ENCODE data around the gene TMEM244.
"Not testable (repeated sequence)": the region's sequence is repeated elsewhere in the genome, so short reads cannot be mapped to it uniquely, and the experiment has no call there.

TMEM244 gene

DNA sequence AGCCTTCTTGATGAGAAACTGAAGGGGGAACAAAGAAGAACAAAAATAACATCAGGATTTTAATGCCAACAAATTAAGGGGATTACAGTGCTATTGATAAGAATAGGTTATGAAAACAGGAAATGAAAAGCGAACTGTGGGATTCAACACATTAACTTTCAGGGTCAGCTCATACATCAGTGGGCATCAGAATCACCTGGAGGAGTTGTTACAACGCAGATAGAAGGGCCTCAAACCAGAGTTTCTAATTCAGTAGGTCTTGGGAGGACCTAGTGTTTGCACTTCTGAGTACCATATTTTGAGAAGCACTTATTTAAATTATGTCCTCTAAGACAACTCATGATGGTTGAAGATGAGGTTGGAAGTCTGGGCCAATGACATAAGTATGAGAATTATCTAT is 5.6 kb upstream of the TMEM244 start:
- no peak for DNase-seq (ENCODE audit: low spot score)

DNA sequence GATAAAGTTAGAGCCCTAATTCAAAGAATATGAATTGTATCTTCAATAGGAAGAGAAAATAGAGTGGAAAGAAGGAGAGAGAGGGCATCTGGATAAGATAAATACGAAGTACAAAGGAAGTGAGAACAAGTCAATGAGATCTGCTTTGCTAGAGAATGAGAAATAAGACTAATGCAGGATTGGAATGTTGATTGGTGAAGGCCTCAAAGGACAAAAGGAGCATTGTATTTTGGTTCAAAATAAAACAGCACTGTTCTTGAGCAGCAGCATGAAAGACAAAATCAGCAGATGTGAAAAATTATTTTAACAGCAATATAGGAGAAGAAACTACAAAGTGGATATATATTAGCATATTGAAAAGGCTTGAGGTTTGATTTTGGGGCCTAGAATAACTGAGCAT is 5.1 kb upstream of the TMEM244 start:
- DNase-seq (ENCODE audit: low spot score), result no peak

DNA sequence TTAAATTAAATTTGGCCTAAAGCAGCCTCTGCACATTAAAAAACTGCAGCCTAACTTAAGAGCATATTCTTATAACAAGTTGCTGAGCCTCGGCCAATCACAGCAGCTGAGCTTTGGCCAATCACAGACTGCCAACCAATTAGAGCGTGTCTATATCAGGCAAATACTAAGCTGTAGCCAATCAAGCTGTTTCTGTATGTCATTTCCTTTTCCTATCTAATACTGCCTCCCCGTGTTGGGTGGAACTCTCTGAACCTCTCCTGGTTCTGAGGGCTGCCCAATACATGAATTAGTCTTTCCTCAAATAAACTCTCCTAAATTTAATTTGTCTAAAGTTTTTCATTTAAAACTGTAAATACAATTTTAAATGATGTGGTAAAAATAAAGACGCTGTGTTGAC is 3.9 kb upstream of the TMEM244 start:
- no peak for DNase-seq (ENCODE audit: low spot score)

DNA sequence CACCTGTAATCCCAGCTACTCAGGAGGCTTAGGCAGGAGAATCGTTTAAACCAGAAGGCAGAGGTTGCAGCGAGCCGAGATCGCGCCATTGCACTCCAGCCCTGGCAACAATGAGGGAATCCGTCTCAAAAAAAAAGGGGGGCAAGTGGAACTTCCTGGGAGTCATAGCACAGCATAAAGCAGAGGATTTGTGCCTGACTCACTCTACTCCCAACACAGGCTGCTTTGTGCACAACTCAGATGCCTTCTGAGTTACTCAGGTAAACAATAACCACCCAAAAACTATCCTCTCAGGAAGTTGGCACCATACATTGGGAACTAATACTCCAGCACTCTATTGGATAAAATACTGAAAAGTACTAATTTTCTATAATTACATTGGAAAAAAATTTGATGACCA is 2.5 kb upstream of the TMEM244 start:
- DNase-seq (ENCODE audit: low spot score), result no peak

DNA sequence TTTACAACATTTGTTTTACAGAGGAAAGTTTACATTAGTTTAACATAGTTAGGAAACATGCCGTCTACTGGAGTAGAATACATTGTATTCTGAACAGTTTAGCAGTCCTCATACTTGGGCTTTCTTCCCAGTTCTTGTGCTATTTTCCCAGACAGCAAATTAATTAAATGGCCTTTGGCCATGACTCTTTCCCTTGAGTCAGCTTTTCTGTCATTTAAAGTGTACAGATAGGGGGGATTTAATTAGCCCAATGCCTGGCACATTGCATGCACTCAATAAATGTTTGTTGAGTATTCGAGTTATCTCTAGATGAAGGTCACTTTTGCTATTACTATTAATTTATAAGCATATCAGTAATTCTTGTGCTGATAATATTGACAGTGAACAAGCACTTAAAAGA is 1.6 kb downstream of the TMEM244 start:
- no peak for DNase-seq (ENCODE audit: low spot score)

DNA sequence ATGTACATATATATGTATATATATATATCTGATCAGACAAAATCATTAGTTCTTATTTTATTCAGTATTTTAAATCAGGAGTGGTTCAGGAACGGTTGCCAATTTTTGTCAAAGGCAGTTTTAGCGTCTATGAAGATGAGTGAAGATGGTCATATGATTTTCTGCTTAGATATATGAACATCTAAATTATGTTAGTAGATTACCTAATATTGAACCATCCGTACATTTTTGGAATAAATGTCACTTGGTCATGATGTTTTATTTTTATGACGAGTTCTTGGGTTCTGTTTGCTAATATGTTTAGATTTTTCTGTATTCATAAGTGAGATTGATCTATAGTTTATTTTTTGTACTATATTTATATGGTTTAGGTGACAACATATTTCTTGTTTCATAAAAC is 3.3 kb downstream of the TMEM244 start:
- DNase-seq (ENCODE audit: low spot score), result no peak

DNA sequence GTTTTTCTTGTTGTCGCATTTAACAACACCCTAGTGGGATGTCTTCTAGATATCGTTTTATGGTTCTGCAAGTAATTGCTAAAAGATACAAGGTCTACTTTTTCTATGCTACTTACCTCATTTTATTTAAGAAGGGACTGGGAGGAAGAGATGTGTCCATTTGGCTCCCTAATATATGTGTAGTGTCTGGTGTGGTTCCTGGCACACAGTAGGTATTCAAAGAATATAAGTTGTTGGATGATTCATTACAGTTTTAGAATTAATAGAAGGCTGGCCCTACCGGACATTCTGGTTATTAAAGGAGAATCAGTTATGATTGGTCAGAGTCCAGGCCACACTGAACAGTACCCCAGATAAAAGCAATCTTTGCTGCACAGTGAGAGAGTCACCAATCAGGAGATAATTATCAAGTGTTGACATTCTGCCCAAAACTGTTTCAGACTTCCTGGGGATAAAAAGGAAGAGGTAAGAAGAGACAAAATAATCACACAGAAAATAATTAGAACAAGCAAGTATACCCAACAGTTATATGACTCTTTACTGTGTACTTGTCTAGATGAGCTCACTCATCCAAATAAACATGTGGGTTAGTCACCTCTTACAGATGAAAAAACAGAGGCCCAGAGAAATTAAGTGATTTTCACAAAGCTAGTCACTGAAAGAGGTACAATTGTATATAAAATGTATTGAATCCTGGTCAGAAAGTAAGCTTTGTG is 7.0 kb downstream of the TMEM244 start:
- DNase-seq (ENCODE audit: low spot score), result no peak

GRCh38 chr6:129852257-129852858 is 8.8 kb downstream of the TMEM244 start:
- peak; percentile 41 for DNase-seq (ENCODE audit: low spot score)

GRCh38 chr6:129849456-129849855 is 11.7 kb downstream of the TMEM244 start:
- DNase-seq (ENCODE audit: low spot score), result no peak

DNA sequence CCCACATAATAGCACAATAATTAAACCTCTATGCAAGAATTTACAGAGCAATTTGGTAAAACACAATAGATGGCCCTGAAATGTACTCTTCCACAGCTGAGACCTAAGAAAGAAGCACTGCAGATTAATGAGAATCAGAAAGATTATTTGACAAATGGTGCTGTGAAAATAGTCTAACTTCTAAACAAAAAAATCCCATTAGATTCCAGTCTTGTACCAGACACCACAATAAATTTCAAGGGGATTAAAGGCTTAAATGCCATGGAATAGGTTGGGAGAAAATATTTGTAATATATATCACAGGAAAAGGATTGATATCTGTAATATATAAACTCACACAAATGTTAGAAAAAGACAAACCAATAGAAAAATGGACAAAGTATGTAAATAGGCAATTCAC is 14.4 kb downstream of the TMEM244 start:
- DNase-seq (ENCODE audit: low spot score), result no peak

- no peak for DNase-seq (ENCODE audit: low spot score)
Observed at GRCh38 chr6:129845696-129846095, 15.4 kb downstream of the TMEM244 start.

- no peak for DNase-seq (ENCODE audit: low spot score)
Observed at GRCh38 chr6:129844118-129844891, 16.8 kb downstream of the TMEM244 start.

- DNase-seq (ENCODE audit: low spot score), result no peak
Observed at GRCh38 chr6:129843573-129843972, 17.5 kb downstream of the TMEM244 start.

GRCh38 chr6:129842881-129843409 is 18.2 kb downstream of the TMEM244 start:
- DNase-seq (ENCODE audit: low spot score), result no peak

DNA sequence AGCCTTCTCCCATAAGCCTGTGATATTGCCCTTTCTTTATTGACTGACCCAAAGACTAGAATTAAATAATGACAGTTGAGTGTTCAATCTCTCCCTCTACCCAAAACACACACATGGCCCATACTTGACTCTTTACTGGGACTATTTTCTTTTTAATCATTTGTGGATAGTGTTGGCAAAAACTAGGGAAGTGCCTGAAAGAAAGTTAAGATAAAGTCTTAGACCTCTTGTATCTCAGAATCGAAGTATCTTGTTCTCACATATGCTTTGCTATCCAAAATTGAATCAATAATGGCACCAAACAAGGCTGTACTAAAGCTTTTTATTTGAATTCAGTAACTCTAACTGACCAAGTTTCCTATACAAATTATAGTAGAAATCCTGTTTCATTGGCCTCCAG is 19.0 kb downstream of the TMEM244 start:
- DNase-seq (ENCODE audit: low spot score), result no peak

- not testable (repeated sequence) for DNase-seq (ENCODE audit: low spot score)
Observed at GRCh38 chr6:129839562-129839961, 21.6 kb downstream of the TMEM244 start.

GRCh38 chr6:129835691-129836090 is 25.4 kb downstream of the TMEM244 start:
- no peak for DNase-seq (ENCODE audit: low spot score)

DNA sequence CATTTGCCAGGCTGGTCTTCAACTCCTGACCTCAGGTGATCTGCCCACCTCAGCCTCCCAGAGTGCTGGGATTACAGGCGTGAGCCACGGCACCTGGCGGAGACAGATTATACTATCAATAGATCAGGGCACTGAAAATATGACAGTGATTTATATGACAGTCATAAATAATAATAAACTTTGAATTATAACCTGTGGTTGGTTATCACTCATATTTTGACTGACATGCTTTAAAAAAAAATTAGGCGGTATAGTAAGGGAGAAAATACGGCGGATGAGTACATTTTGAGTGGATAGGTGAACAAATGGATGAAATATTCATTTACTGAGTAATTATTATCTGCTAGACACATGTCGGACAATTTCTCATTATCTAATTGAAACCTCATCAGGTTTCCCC is 28.8 kb downstream of the TMEM244 start:
- DNase-seq (ENCODE audit: low spot score), result no peak

GRCh38 chr6:129828229-129828628 is 32.9 kb downstream of the TMEM244 start:
- DNase-seq (ENCODE audit: low spot score), result no peak

GRCh38 chr6:129818251-129818650 is 42.9 kb downstream of the TMEM244 start:
- no peak for DNase-seq (ENCODE audit: low spot score)

GRCh38 chr6:129817821-129818220 is 43.3 kb downstream of the TMEM244 start:
- DNase-seq (ENCODE audit: low spot score), result no peak

DNA sequence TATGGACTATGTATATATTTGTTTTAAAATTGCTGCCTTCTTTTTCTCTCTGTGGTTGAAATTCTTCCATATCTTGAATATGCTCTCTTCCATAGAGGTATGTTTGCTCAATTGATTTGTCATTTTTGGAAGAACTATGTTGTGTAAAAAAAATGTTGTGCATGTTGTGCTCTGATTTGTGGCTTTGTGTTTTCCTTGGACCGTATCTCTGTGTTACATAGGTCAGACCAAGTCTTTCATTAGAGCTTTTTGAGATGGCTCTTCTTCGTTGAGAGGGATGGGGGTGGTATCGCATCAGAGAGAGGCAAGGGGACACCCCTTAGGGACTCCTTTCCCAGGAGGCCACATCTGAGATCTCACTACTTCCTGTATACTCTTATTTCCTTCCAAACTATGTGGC is 43.8 kb downstream of the TMEM244 start:
- DNase-seq (ENCODE audit: low spot score), result no peak

DNA sequence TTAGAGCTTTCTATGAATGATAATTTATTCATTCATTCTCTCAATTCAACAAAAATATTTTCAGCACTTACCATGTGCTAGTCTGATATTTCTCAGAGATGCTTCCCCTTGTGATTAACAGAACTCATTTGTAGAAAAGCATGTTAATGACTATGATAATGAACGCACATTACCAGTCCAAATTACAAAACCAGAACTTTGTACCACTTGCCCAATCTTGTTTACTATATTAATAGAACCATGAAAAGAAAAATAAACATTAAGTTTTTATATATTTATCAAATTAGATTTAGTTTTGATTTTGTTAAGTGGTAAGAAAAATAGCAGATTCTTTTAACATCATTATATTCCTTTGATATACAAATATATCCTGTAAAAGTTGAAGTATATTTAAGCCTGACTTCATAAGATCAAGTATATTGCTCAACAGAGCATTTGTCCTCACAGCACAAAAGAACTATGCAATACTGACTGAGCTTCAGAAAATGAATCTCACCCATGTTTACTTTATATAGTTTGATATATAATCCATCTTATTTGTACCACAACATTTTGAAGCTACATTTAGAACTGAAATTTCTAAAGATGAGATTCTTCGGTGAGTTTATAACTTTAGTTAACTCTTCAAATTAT is 48.9 kb downstream of the TMEM244 start:
- DNase-seq (ENCODE audit: low spot score), result no peak
